Measurements from ENCODE around the gene RFFL.
A peak's percentile ranks its signal among the peaks of the same experiment; 100 is the strongest.
"Not testable (repeated sequence)": the region's sequence is repeated elsewhere in the genome, so short reads cannot be mapped to it uniquely, and the experiment has no call there.

The RFFL gene, protein sequence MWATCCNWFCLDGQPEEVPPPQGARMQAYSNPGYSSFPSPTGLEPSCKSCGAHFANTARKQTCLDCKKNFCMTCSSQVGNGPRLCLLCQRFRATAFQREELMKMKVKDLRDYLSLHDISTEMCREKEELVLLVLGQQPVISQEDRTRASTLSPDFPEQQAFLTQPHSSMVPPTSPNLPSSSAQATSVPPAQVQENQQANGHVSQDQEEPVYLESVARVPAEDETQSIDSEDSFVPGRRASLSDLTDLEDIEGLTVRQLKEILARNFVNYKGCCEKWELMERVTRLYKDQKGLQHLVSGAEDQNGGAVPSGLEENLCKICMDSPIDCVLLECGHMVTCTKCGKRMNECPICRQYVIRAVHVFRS

DNA sequence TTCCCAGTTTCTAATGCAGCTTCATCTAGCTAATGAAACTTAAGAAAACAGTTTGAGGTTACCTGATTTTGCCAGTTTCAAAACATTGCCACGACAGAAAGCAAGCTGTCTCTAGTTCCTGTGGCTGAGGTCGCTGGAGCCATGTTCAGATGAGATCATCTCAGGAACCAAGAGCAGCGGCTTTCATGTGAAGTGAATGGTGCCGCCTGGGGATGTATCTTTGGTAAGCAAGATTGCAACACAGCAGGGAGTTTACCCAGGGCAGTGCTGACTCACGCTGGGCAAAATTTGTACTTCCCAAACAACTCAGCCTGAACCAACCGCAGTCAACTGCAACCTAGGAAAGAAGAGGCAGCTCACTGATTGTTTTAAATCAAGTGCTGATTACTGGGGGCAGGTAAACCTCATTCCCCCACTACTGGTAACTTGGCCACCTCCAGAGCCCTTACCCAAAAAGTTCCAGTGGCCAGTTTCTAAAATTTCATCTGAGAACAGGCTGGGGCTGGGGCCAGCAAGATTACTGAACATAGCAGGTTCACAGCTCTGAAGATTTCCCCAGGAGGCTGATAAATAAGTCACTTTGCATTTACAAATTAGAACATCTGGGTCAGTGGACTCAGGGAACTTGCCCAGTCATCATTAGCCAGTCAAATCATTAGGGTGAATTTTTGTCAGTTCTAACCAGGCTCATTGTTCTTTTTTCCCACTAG is at the start of gene RFFL:
TSS of gene RFFL (minus strand) at position 194 of the 710 bp plus-strand sequence. CDS start 37,154 bp downstream, outside the sequence.
- DNase-seq (ENCODE audit: low read depth) = peak; percentile 54

DNA sequence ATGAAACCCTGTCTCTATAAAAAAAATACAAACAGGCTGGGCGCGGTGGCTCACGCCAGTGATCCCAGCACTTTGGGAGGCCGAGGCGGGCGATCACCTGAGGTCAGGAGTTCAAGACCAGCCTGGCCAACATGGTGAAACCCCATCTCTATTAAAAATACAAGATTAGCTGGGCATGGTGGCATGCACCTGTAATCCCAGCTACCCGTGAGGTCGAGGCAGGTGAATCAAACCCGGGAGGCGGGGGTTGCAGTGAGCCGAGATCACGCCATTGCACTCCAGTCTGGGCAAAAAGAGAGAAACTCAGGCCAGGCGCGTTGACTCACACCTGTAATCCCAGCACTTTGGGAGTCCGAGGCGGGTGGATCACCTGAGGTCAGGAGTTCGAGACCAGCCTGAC is 47.3 kb upstream of the RFFL start:
- DNase-seq (ENCODE audit: low read depth) = not testable (repeated sequence)

DNA sequence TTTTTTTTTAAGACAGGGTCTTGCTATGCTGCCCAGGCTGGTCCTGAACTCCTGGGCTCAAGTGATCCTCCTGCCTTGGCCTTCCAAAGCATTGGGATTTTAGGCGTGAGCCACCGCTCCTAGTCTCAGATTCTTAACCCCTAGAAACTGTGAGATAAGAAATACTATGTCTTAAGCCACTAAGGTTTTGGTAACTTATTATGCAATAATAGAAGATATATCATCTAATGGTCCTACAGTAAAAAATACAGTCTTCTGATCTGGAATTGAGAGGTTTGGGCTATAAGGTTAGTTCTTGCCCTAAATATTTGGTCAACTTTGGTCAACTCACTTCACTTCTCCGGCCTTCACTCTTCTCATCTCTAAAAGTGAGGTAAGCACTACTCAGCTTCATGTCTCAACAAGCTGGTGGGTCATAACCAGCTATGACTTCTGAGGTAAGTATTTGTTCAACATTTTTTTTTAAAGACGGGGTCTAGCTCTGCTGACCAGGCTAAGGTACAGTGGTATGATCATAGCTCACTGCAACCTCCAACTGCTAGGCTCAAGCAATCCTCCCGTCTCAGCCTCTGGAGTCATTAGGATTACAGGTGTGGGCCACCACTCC is 41.4 kb upstream of the RFFL start:
- DNase-seq (ENCODE audit: low read depth) = no peak

DNA sequence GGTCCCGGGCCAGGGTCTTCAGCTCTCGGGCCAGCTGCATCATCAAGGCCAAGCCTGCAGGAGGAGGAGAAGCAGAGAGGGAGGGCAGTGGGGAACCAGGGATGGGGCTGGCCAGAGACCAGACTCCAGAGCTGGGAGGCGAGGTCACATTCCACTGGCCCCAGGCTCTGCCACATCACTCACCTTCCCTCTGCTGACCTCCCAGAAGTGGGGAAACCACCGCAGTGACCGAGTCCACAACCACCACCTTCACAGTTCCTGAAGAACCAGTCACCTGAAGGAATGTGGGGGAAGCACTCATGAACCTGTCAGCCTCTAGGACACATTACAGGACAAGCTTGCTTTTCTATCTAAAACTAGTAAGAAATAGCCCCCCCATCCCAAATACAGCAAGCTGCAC is 39.8 kb upstream of the RFFL start:
- DNase-seq (ENCODE audit: low read depth) = no peak

DNA sequence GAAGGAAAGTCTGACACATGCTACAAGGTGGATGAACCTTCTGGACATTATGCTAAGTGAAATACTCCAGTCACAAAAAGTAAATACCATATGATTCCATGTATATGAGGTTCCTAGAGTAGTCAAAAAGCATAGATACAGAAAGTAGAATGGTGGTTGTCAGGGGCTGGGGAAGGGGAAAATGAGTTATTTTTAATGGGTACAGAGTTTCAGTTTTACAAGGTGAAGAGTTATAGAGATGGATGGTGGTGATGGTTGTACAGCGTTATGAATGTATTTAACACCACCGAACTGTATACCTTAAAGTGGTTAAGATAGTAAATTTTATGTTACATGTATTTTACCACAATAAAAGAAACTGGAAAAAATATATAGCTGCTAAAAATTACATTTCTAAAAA is 38.2 kb upstream of the RFFL start:
- DNase-seq (ENCODE audit: low read depth) = no peak

DNA sequence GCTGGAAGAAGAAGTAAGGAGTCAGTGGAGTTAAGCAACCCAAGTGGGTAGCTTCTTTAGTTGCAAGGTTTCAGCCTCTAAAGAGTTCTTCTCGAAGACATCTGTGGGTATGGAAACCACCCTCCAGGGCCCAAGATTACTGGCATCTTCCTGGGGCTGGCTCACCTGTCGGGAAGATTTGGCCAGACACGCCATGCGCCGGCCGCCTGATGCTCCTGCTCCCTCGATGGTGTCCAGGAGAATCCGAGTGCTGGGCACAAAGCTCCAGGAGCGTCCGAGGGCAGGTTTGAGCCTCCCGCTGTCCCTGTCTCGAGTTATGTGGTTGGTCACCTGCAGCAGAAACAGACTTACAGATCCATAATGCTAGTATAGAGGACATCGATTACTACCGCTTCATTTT is 37.5 kb upstream of the RFFL start:
- no peak for DNase-seq (ENCODE audit: low read depth)

DNA sequence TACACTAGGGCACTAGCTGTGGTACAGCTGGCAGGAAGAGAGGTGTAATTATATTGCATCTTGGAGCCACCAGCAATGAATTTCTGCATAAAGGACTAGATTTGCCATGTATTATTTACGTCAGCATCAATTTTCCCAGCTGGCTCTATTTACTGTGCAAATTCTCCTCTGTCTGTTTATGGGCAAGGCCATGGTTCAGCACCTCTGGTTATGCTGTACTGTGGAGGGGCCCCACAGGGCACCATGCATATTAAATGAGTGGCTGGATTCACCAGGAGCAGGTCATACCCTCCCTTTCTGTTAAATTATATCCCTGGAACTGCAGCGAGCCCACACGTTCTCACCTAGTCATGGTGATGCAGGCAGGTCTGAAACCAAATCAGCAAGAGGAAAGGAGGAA is 36.4 kb upstream of the RFFL start:
- no peak for DNase-seq (ENCODE audit: low read depth)

DNA sequence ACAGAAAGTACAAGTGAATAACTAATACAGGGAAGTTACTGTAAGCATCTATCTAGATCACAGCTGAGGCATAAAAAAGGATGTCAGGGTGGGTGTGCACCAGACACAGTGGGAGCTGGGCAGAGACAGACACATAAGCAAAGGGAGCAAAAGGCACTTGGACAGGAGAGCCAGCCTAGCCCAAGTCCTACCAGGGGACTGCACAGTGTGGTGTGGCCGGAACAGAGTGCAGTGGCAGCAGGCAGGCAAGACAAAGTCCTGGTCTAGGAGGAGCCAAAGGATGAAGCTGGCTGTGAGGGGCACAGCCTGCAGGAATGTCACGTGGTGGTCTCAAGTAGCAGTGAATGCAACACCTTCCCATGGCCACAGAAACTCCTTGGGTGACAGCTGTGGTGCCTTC is 34.3 kb upstream of the RFFL start:
- DNase-seq (ENCODE audit: low read depth) = no peak

DNA sequence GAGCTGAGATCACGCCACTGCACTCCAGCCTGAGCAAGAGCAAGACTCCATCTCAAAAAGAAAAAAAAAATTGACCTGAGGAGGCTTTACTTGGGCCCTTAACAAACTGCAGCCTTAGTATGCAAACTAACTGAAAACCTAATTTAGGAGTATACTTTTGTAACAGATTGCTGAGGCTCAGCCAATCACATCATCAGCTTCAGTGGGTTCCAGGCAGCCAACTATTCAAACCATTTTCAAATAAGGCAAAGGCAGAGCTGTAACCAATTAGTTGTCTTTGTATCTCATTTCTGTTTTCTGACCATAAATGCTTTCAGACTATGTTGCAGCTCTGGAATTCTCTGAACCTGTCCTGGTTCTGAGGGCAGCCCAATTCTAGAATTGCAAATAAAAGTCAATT is 32.2 kb upstream of the RFFL start:
- DNase-seq (ENCODE audit: low read depth) = no peak

DNA sequence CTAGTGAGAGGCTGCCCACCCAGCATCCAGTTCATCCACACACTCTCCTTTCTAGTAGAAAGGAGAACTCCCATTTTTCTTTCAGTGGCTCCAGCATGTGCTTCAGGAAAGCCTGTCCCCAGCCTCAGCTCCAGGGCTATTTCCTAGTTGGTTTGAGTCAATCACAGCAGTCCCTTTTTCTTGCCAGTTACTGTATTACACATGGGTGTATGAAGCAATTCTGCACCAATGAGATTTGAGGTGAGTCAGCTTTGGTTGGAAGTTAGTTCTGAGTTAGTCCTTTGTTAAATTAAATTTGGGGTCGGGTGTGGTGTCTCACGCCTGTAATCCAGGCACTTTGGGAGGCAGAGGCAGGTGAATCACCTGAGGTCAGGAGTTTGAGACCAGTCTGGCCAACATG is 31.4 kb upstream of the RFFL start:
- DNase-seq (ENCODE audit: low read depth) = no peak

DNA sequence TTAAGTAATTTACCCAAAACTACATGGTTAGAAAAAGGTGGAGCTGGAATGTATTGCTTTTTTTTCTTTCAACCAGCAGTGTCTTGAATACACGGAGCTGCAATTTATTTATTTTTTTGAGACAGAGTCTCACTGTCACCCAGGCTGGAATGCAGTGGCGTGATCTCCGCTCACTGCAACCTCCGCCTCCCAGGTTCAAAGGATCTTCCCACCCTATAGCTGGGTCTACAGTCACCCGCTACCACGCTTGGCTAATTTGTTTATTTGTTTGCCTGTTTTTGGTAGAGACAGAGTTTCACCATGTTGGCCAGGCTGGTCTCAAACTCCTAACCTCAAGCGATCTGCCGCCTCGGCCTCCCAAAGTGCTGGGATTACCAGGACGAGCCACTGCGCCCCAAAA is 27.2 kb upstream of the RFFL start:
- not testable (repeated sequence) for DNase-seq (ENCODE audit: low read depth)

DNA sequence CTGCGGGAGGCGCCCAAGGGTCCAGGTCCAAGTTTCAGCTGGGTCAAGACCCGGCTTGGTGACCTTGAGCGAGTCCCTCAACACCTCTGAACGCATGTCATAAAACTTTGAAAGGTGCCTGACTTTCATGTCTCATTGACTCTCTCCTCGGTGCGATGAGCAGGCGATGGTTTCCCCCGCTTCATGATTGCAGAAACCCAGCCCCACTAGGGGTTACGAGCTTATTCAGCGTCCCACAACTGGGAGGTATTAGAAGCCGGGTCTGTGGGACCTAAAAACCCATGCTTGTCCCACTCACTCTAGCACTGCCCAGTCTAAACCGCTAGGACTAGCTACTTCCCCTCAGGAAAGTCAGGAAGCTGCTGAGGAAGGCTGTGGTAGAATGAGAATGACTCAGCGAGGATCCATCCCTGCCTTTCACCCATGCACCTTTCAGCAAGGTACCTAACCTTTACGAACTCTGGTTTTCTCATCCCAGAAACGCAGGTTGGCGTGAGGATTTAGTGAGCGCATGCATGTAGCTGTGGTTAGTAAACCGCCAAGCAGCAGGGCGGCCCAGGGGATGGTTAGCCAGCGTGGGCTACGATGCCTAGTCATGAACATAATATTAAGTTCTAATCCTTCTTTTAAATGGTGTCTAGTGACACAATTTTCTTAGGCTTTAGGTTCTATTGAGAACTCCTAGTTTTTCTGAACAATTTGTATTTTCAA is 26.2 kb upstream of the RFFL start:
- DNase-seq (ENCODE audit: low read depth) = no peak

DNA sequence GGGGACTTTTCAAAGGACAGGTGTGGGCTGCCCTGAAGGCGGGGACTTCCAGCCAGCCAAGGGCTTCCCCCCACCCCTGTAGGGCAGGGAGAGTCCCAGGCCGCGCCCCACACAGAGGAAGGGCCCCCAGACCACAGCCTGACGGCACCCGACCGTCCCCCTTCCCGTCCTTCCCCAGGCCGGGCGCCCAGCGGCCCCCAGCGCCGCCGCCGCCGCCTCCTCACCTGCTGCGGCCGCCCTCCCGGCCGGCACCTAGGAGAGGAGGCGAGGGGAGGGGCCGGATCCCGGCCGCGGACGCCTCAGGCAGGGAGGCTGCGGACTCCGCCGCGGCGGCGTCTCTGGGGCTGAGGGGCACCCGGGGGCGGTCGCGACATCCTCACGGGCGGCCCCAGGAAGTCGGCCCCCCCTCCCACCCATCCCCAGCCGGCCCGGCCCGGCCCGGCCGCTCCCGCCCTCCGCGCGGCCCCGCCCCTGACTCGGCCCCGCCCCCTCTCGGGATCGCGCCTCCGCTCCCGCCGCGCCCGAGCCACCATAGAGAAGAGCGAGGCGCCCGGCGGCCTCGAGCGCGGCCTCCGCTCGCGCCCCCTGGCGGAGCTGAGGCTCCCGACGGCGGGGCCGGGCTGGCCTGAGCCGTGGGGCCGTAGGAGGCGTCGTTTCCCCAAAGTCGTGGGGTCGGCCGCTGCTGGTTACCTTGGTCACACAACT is 25.5 kb upstream of the RFFL start:
- no peak for DNase-seq (ENCODE audit: low read depth)

DNA sequence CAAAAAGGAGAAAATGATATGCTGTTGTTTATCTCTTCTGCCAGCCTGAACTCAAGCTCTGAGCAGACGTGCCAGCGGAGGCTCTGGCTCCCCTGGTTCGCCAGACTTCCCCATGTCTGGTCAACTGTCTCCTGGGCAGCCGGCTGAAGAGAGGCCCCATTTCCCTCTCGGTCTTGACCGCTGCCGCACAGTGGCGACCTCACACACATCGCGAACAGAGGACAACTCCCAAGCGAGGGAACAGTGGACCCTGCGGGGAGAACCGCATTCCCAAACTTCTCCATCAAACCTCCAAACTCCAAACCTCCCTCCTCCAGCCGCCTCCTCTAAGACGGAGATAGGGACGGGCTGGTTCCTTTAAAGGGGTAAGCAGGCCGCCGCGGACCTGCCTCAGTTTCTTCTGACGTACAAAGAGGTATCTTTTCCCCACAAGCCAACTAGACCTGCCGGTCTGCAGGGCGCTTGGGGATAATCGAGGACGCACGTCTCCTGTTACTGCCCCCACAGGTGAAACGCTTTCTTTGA is 24.9 kb upstream of the RFFL start:
- DNase-seq (ENCODE audit: low read depth) = no peak

DNA sequence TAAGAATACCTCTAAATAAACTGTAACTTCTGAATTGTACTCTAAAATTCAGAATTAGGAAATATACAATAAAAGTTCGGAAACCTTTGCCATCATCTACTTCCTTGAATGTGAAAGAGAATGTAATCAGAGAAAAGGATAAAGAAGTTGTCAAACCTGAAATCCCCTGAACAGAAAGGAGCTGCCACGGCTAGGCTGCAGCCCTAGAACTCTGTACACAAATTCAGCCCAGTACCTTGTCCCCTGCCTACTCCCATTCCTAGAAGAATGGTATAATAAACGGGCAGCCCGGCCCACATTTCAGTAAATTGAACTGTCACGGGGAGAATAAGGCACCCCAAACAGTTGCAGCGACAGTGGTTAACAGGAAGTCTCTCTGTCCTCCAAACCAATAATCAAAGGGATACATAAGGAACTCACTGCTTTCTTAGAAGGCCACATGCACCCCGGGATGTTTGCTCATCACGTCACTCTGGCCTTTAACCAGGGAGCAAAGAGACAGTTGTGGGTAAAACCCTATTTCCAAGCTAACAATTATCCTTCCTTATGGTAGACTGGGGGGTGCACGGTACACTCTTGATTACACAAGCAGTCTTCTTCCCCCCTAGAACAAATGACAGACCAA is 24.3 kb upstream of the RFFL start:
- DNase-seq (ENCODE audit: low read depth) = no peak

DNA sequence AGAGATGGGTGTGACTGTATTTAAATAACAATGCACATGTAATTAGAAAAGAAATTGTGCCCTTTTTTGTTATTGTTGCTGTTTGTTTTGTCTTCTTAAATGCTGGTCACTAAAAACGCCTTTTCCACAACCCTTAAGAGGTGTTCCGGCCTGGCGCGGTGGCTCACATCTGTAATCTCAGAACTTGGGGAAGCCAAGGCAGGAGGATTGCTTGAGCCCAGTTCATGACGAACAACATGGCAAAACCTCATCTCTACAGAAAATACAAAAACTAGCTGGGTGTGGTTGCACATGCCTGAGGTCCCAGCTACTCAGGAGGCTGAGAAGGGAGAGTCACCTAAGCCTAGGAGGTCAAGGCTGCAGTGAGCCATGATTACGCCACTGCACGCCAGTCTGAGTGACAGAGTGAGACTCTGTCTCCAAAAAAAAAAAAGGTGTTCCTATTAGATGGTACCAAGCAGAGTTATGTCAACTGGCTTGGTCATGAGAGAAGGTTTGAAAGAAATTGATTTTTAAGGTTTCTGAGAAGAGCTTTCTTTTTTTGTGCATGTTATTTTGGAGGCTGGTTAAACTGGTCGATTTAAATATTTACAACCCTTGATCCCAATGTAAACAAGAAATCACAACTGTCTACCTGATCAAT is 23.5 kb upstream of the RFFL start:
- no peak for DNase-seq (ENCODE audit: low read depth)

DNA sequence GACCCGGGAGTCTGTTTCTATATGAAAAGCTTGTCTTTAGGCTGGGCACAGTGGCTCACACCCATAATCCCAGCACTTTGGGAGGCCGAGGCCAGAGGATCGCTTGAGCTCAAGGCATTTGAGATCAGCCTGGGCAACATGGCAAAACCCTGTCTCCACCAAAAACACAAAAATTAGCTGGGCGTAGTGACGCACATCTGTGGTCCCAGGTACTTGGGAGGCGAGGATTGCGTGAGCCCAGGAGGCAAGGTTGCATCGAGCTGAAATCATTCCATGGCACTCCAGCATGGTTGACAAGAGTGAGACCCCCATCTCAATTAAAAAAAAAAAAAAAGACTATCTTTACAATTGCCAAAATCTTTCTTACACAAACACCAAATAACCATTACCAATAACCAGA is 22.7 kb upstream of the RFFL start:
- no peak for DNase-seq (ENCODE audit: low read depth)

DNA sequence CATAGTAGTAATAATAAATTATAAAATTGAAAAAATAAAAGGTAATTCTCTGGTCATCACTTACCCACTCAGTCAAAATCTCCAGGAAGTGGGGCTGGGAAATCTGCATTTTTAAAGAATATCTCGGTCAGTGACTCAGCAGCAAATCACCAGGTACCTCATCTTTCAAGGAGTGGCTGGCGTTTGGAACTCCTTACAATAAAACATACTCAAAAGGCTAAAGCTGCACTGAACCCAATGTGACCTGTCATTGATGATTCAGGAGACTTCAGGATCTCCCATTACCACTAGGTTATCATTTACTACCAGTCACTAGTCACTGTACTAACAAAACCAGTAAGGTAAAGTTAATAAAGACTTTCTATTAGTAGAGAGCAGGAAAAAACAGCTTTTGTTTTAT is 21.5 kb upstream of the RFFL start:
- no peak for DNase-seq (ENCODE audit: low read depth)

DNA sequence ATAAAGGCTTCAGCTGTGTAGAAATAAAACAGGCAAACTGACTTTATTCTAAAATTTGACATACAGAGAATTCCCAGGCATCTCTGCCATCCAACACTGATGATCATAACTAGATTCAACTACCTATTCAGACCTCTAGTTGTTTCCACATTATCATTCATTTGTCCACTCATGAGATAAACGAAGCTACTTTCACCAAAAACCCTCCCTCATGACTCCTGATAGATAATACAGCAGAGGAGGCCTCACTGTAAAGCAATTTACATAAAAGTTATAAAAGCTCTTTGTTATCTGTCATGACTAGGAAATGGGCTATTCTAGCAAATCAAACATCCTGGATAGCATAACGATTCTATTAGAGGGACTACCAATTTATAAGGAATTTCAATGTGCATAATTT is 19.6 kb upstream of the RFFL start:
- DNase-seq (ENCODE audit: low read depth) = no peak

DNA sequence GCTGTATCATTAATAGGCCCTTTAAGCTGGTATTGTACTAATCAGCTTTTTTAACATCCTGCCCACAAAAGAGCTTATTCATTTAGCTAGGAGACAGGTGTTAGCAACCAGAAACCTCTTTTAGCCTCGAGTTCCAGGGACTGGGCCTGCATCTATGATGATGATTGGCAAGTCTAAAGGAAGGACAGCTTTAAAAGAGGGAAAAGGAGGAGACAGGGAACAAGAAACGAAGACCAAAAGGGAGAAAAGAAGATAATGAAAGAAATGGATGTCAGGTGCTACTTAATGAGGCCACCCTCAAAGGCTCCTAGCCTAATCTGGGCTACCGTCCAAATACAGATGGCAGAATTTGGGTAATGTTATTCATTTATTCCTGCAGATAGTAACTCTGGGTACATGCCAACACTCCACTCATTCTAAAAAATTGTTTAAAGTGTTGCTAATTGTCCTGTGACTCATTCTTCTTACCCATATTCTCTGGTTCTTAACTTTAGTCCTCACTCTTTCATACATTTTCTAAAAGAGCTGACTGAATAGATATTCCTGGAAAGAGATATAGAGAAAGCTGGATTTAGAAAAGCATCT is 18.7 kb upstream of the RFFL start:
- DNase-seq (ENCODE audit: low read depth) = peak; percentile 56

All from HS-27A (cell line).